A673 (cell line): ENCODE data around the gene DNAH7.

ENCODE experiments used
- CTCF ChIP-seq: fragments of 300-800, 200-600 bp; sonication (generic); conservative IDR thresholded peaks from 2 replicates; pipeline ENCODE4 v1.5.1; 2017; ENCODE audit warnings: low read depth, mild to moderate bottlenecking, antibody characterized with exemption, low read length, moderate library complexity, mixed read lengths
- EZH2 ChIP-seq: fragments of 200-600 bp; sonication (generic); IDR thresholded peaks from 2 replicates; pipeline ENCODE4 v1.6.1; 2017; ENCODE audit warnings: borderline replicate concordance, low read depth, mild to moderate bottlenecking, mixed read lengths, antibody characterized with exemption, low read length; ENCODE audit not compliant: poor library complexity, severe bottlenecking

GRCh38 chr2:195907474-195907873 is 161.2 kb downstream of the DNAH7 start:
- no peak for TF ChIP-seq CTCF
- TF ChIP-seq EZH2, result no peak
